ENCODE data around the gene GPRC5C. TPM values are rescaled to one million over a fixed set of nuclear protein-coding genes. Genes with fewer than 3 reads are reported as not detected.

The GPRC5C gene
- total and polyA plus RNA-seq, 2 of the 13 experiments (the other 11 are each of a cell fraction or from before 2014, with no cell fraction given), result 85.6 to 300 TPM

GRCh38 chr17:74435775-74436359 is 4.0 kb downstream of the GPRC5C start:
- no peak for ATAC-seq
- WGBS (ENCODE audit: low lambda C conversion rate), result 25% methylated on average over 5 of the region's 5 CpGs
- POLR2A ChIA-PET, result interaction anchor here (0.8 to 7.4 kb wide), 10 partner anchors 8 to 301 kb away, joined by 3 to 99 read pairs (median 6); partner anchors contain the start of gene RAB37
- peak overlapping the region; percentile 70 for H3K4me2 ChIP-seq (ENCODE audit: low read depth, low read length)
- no TSS peak for BruUV-seq (replicated peaks)
- peak overlapping the region; percentile 0 to 38 (median 3); a peak in 5 of 6 replicates for H3K4me3 ChIP-seq (replicated peaks in 1 of 3; ENCODE audit: insufficient read depth in 1 of 3, low read depth in 2 of 3, low read length in 3 of 3)
- no peak for FAIRE-seq
- CTCF ChIA-PET (ENCODE audit: low intra/inter-chr PET ratio, low total read pairs), result interaction anchor here (3.2 kb wide), 1 partner anchor 22 kb away, joined by 34 read pairs; no protein-coding TSS in a partner anchor
- peaks cover 43% of the 10 kb centered on the region for H3K4me1 ChIP-seq (ENCODE audit: insufficient read depth, low read length)
- no peaks in the 10 kb centered on the region; a peak in 1 of 5 replicates for H3K27me3 ChIP-seq (ENCODE audit: control insufficient read depth in 1 of 2, insufficient read depth in 2 of 2, low read length in 2 of 2)
- H3K9ac ChIP-seq (ENCODE audit: insufficient read depth, low read depth, low read length), result peak overlapping the region; percentile 35
- H4K20me1 ChIP-seq (ENCODE audit: insufficient read depth, low read length), result peaks cover 54% of the 10 kb centered on the region
- DNase-seq (ENCODE audit: low spot score), result no peak
- H3K79me2 ChIP-seq (ENCODE audit: insufficient read depth, low read length), result peaks cover 74% of the 10 kb centered on the region
- intact Hi-C loops (cut with micrococcal nuclease; ENCODE audit: unreplicated experiment), result loop anchor here (2.0 kb wide), 1 partner anchor 19 kb away; no protein-coding TSS in a partner anchor
- H3K36me3 ChIP-seq (replicated peaks in 1 of 2; ENCODE audit: control insufficient read depth in 1 of 2, insufficient read depth in 2 of 2, low read length in 2 of 2), result peaks cover 15 to 25% of the 10 kb centered on the region in 2 experiments
- peak overlapping the region; percentile 65 for H3K27ac ChIP-seq (ENCODE audit: extremely low read length, insufficient read depth, low read length)
- H2AFZ ChIP-seq (ENCODE audit: low read length), result no peak overlapping the region
- H3K9me3 ChIP-seq (ENCODE audit: low read length), result 0 out of 2 replicates have a peak, but pooled peaks cover 5% of the 10 kb centered on the region
- in situ Hi-C loops (cut with HindIII; ENCODE audit: extremely low pct_ligation_motif_present, low pct_unique_long_range_greater_than_20kb), result loop anchor here (10.0 to 25.0 kb wide), 3 partner anchors 319 to 1149 kb away; no protein-coding TSS in a partner anchor
- TF ChIP-seq ZNF136 (CRISPR knock-in tag; IDR thresholded peaks at IDR 0.05; ENCODE audit: low read depth) (no peak), TSC22D2 (CRISPR knock-in tag; IDR thresholded peaks at IDR 0.05; ENCODE audit: borderline replicate concordance) (no peak), PREB (CRISPR knock-in tag; IDR thresholded peaks at IDR 0.05) (no peak), ZNF598 (CRISPR knock-in tag; IDR thresholded peaks at IDR 0.05; ENCODE audit: borderline replicate concordance) (no peak), UBTF (CRISPR knock-in tag; IDR thresholded peaks at IDR 0.05) (no peak), FOSL2 (CRISPR knock-in tag; IDR thresholded peaks at IDR 0.05) (no peak), ZSCAN22 (CRISPR knock-in tag; IDR thresholded peaks at IDR 0.05) (no peak), ZBTB26 (CRISPR knock-in tag; IDR thresholded peaks at IDR 0.05; ENCODE audit: borderline replicate concordance) (no peak), GLMP (CRISPR knock-in tag; IDR thresholded peaks at IDR 0.05; ENCODE audit: borderline replicate concordance) (no peak), CCDC6 (CRISPR knock-in tag; IDR thresholded peaks at IDR 0.05) (no peak), ZSCAN29 (CRISPR knock-in tag; conservative IDR thresholded peaks at IDR 0.05) (no peak), REPIN1 (CRISPR knock-in tag; IDR thresholded peaks at IDR 0.05; ENCODE audit: borderline replicate concordance, low read depth) (no peak; the same call in 1 of the 2 replicates), TOPORS (CRISPR knock-in tag; IDR thresholded peaks at IDR 0.05) (no peak), MYC (CRISPR knock-in tag; IDR thresholded peaks at IDR 0.05; ENCODE audit: borderline replicate concordance) (no peak), NCOR1 (IDR thresholded peaks at IDR 0.05; ENCODE audit: borderline replicate concordance, low read length) (peak; percentile 89), HNRNPK (IDR thresholded peaks at IDR 0.05; ENCODE audit: low read depth, low read length, poor library complexity, severe bottlenecking) (no peak)

All from HepG2 (cell line).